OCI-LY7 (cell line): ENCODE measurements around the gene SRSF10. TPM values are rescaled to one million over a fixed set of nuclear protein-coding genes. Genes with fewer than 3 reads are reported as not detected.
"Not testable (repeated sequence)": the region's sequence is repeated elsewhere in the genome, so short reads cannot be mapped to it uniquely, and the experiment has no call there.

ENCODE experiments used
- BruUV-seq: library from RNA; stranded (reverse); fragments of 400-500 nt; replicated peaks from 2 replicates; lab custom pipeline; 2021; lab: Mats Ljungman, UMichigan
- CTCF ChIA-PET: fragments of 300-600 bp; sonication (Branson Sonifier 250); formaldehyde crosslinking; loops from one replicate; lab custom pipeline; 2022; ENCODE audit warnings: antibody characterized with exemption; ENCODE audit not compliant: unreplicated experiment; lab: Charles Lee
- POLR2A ChIA-PET: fragments of 300-600 bp; sonication (Branson Sonifier 250); formaldehyde crosslinking; loops from one replicate; lab custom pipeline; 2022; ENCODE audit warnings: antibody characterized with exemption; lab: Charles Lee
- DNase-seq: peaks from one replicate; pipeline ENCODE4 v3.0.0-alpha.2; 2015; ENCODE audit warnings: low spot score
- H2AFZ ChIP-seq: fragments of 200-600 bp; sonication (generic), shearing (Covaris generic); 2 replicates; pipeline ENCODE4 v1.6.1; 2014; ENCODE audit warnings: mild to moderate bottlenecking, antibody characterized with exemption, low read length, moderate library complexity
- H3K27ac ChIP-seq: fragments of 200-600 bp; sonication (generic); 2 replicates; pipeline ENCODE4 v1.5.1; 2014; ENCODE audit warnings: mixed run types, low read depth, mild to moderate bottlenecking, moderate library complexity, low read length, inconsistent platforms; ENCODE audit not compliant: poor library complexity, severe bottlenecking
- H3K36me3 ChIP-seq: fragments of 200-600 bp; sonication (generic); 2 replicates; pipeline ENCODE4 v1.6.1; 2014; ENCODE audit warnings: mild to moderate bottlenecking, antibody characterized with exemption, low read length, moderate library complexity, mixed read lengths; ENCODE audit not compliant: insufficient read depth
- H3K4me1 ChIP-seq: fragments of 200-600 bp; sonication (generic); 2 replicates; pipeline ENCODE4 v1.5.1; 2014; ENCODE audit warnings: mild to moderate bottlenecking, low read length; ENCODE audit not compliant: insufficient read depth, poor library complexity, severe bottlenecking
- H3K4me2 ChIP-seq: fragments of 200-600 bp; sonication (generic); 2 replicates; pipeline ENCODE4 v1.6.1; 2014; ENCODE audit warnings: mild to moderate bottlenecking, low read length
- H3K4me3 ChIP-seq: fragments of 200-600 bp; sonication (generic); 2 replicates; pipeline ENCODE4 v1.5.1; 2014; ENCODE audit warnings: mild to moderate bottlenecking, low read depth, low read length; ENCODE audit not compliant: poor library complexity, severe bottlenecking
- H3K79me2 ChIP-seq: fragments of 200-600 bp; sonication (generic); 2 replicates; pipeline ENCODE4 v1.6.1; 2016; ENCODE audit warnings: low read depth, mild to moderate bottlenecking, low read length, moderate library complexity, mixed read lengths; ENCODE audit not compliant: insufficient read depth
- H3K9me2 ChIP-seq: fragments of 200-600 bp; sonication (generic); 2 replicates; pipeline ENCODE4 v1.6.1; 2016; ENCODE audit warnings: mild to moderate bottlenecking, low read length, mixed read lengths; ENCODE audit not compliant: insufficient read depth
- H3K9me3 ChIP-seq: fragments of 200-600 bp; sonication (generic); 2 replicates; pipeline ENCODE4 v1.6.1; 2014; ENCODE audit warnings: mild to moderate bottlenecking, mixed run types, low read length, mixed read lengths
- H4K20me1 ChIP-seq: fragments of 200-600 bp; sonication (generic); 2 replicates; pipeline ENCODE4 v1.6.1; 2014; ENCODE audit warnings: mild to moderate bottlenecking, antibody characterized with exemption, low read length, moderate library complexity, mixed read lengths; ENCODE audit not compliant: insufficient read depth
- CTCF ChIP-seq: fragments of 200-600 bp; sonication (generic); conservative IDR thresholded peaks from 2 replicates; pipeline ENCODE4 v1.5.1; 2014; ENCODE audit warnings: mild to moderate bottlenecking, antibody characterized with exemption, low read length, moderate library complexity, mixed read lengths
- EZH2phosphoT487 ChIP-seq: fragments of 200-600 bp; sonication (generic); IDR thresholded peaks from 2 replicates; pipeline ENCODE4 v1.6.1; 2018; ENCODE audit warnings: low read depth, borderline replicate concordance, mild to moderate bottlenecking, mixed run types, antibody characterized with exemption, low read length, moderate library complexity, mixed read lengths
- intact Hi-C: fragments of 100-400 bp; cut with micrococcal nuclease; formaldehyde crosslinking; loops from one replicate; pipeline ENCODE4 v1.10.0; 2022; ENCODE audit not compliant: unreplicated experiment
- total RNA-seq, 2 experiments: library from RNA; depleted of rRNA in 1 of 2; stranded (reverse); fragments of >200 nt in 1 of 2; shearing (Covaris generic) in 1 of 2; gene quantifications; 2 replicates each; pipeline ENCODE4 v1.2.3, GENCODE V29; 2014 to 2022

SRSF10 gene
- total RNA-seq, 2 experiments from 2014 or later, result 229 to 335 TPM

GRCh38 chr1:24009406-24009805 is 29.3 kb upstream of the SRSF10 start:
- no peak overlapping the region for H3K27ac ChIP-seq
- no peak overlapping the region for H2AFZ ChIP-seq
- CTCF ChIA-PET, result no interaction called here

DNA sequence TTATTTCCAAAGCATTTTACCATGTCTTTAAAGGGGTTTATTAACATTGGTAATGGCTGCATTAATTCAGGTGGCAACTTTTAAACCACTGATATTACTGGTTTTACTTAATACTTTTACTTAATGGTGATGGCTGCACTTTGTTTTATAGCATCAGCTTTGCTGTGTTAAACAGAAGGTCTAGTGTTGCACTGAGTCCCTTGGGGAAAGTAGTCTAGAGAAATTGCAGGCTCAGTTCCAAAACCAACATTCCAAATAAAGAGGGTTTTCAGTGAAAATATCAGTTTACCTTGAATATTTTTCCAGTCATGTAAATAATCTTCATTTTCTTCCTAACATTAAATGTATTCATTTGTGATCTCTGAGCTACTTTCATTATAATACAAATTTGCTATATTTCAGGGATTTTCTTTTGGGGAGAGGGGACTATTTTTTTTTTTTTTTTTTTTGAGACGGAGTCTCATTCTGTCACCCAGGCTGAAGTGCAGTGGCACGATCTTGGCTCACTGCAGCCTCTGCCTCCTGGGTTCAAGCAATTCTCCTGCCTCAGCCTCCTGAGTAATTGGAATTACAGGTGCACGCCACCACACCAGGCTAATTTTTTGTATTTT is 28.6 kb upstream of the SRSF10 start:
- POLR2A ChIA-PET, result interaction anchor here (0.6 to 0.7 kb wide), 3 partner anchors 154 to 353 kb away, joined by 3 to 5 read pairs (median 4); no protein-coding TSS in a partner anchor
- H3K9me3 ChIP-seq, H3K4me1 ChIP-seq, H2AFZ ChIP-seq, H4K20me1 ChIP-seq, CTCF ChIA-PET, H3K9me2 ChIP-seq, H3K27ac ChIP-seq, intact Hi-C loops, BruUV-seq, H3K36me3 ChIP-seq, H3K4me3 ChIP-seq, H3K4me2 ChIP-seq, DNase-seq, H3K79me2 ChIP-seq: not testable (repeated sequence)

More at GRCh38 chr1:24009406-24009805, 29.3 kb upstream of the SRSF10 start:
- H3K4me1 ChIP-seq, result no peaks in the 10 kb centered on the region
- no peak for DNase-seq
- no peak overlapping the region for H3K4me3 ChIP-seq
- no peaks in the 10 kb centered on the region for H3K79me2 ChIP-seq
- BruUV-seq, result no TSS peak
- no peaks in the 10 kb centered on the region for H3K9me2 ChIP-seq
- TF ChIP-seq EZH2phosphoT487 (no peak), CTCF (no peak)
- H3K4me2 ChIP-seq, result no peak overlapping the region
- POLR2A ChIA-PET, result interaction anchor here (0.6 kb wide), 1 partner anchor 171 kb away, joined by 3 read pairs; no protein-coding TSS in a partner anchor
- H3K9me3 ChIP-seq, result peaks cover 5% of the 10 kb centered on the region; the same call in 1 of the 2 replicates
- H4K20me1 ChIP-seq, result no peaks in the 10 kb centered on the region
- H3K36me3 ChIP-seq, result no peaks in the 10 kb centered on the region
- intact Hi-C loops, result no loop called here

DNA sequence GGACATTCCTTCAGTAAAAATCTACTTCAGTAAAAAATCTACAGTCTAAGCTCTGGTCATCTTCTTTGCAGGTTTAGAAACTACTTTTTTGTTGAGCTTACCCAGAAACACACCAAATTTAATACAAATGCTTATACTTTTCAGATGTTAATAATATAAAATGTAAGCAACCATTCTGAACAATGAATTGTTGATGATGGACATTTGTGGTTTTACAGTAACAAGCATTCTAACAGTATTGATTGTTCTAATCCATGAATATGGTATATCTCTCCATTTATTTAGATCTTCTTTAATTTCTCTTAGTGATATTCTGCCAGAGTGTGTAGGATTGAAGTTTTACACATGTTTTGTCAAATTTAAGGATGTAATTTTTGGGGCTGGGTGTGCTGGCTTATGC is 27.0 kb upstream of the SRSF10 start:
- Histone ChIP-seq H3K79me2 (no peaks in the 10 kb centered on the region), H3K9me3 (peaks cover 5% of the 10 kb centered on the region; the same call in 1 of the 2 replicates), H4K20me1 (no peaks in the 10 kb centered on the region), H3K4me1 (no peaks in the 10 kb centered on the region), H3K9me2 (no peaks in the 10 kb centered on the region), H3K4me2 (no peak overlapping the region), H3K27ac (no peak overlapping the region), H2AFZ (no peak overlapping the region), H3K36me3 (no peaks in the 10 kb centered on the region), H3K4me3 (no peak overlapping the region)
- ChIA-PET POLR2A (no interaction called here), CTCF (no interaction called here)
- no peak for DNase-seq
- TF ChIP-seq CTCF, result no peak
- no peak for TF ChIP-seq EZH2phosphoT487
- intact Hi-C loops, result no loop called here
- BruUV-seq, result no TSS peak
